ENCODE results near the gene PRRC1.

The PRRC1 gene

GRCh38 chr5:127586811-127587210, 69.4 kb downstream of the PRRC1 start:
- Histone ChIP-seq H3K4me3 (IDR thresholded peaks at IDR 0.05; ENCODE audit: insufficient read depth, low read depth, low read length) (no peak overlapping the region), H3K9ac (no peak overlapping the region), H3K27me3 (ENCODE audit: insufficient read depth, low read depth) (no peaks in the 10 kb centered on the region), H3K79me2 (ENCODE audit: insufficient read depth, low read depth) (no peaks in the 10 kb centered on the region), H4K20me1 (ENCODE audit: insufficient read depth) (no peaks in the 10 kb centered on the region), H3K36me3 (ENCODE audit: insufficient read depth) (no peaks in the 10 kb centered on the region), H3K4me1 (ENCODE audit: low read depth, poor library complexity, severe bottlenecking) (no peaks in the 10 kb centered on the region), H2AFZ (ENCODE audit: low read depth) (no peak overlapping the region), H3K4me2 (no peak overlapping the region), H3K27ac (no peak overlapping the region)
- TF ChIP-seq CTCF (conservative IDR thresholded peaks at IDR 0.05; ENCODE audit: low read depth, low read length) = no peak

- Histone ChIP-seq H3K79me2 (ENCODE audit: insufficient read depth, low read depth) (no peaks in the 10 kb centered on the region), H2AFZ (ENCODE audit: low read depth) (no peak overlapping the region), H3K9ac (no peak overlapping the region), H3K4me3 (IDR thresholded peaks at IDR 0.05; ENCODE audit: insufficient read depth, low read depth, low read length) (no peak overlapping the region), H4K20me1 (ENCODE audit: insufficient read depth) (no peaks in the 10 kb centered on the region), H3K4me2 (no peak overlapping the region), H3K27ac (no peak overlapping the region), H3K36me3 (ENCODE audit: insufficient read depth) (no peaks in the 10 kb centered on the region), H3K27me3 (ENCODE audit: insufficient read depth, low read depth) (no peaks in the 10 kb centered on the region), H3K4me1 (ENCODE audit: low read depth, poor library complexity, severe bottlenecking) (no peaks in the 10 kb centered on the region)
- no peak for TF ChIP-seq CTCF (conservative IDR thresholded peaks at IDR 0.05; ENCODE audit: low read depth, low read length)
Observed at GRCh38 chr5:127587246-127587917, 69.9 kb downstream of the PRRC1 start.

- no peaks in the 10 kb centered on the region for H4K20me1 ChIP-seq (ENCODE audit: insufficient read depth)
- H3K4me1 ChIP-seq (ENCODE audit: low read depth, poor library complexity, severe bottlenecking) = no peaks in the 10 kb centered on the region
- no peak overlapping the region for H3K4me2 ChIP-seq
- H3K27ac ChIP-seq = no peak overlapping the region
- no peaks in the 10 kb centered on the region for H3K79me2 ChIP-seq (ENCODE audit: insufficient read depth, low read depth)
- H3K4me3 ChIP-seq (IDR thresholded peaks at IDR 0.05; ENCODE audit: insufficient read depth, low read depth, low read length) = no peak overlapping the region
- no peak overlapping the region for H3K9ac ChIP-seq
- no peak for TF ChIP-seq CTCF (conservative IDR thresholded peaks at IDR 0.05; ENCODE audit: low read depth, low read length)
- no peak overlapping the region for H2AFZ ChIP-seq (ENCODE audit: low read depth)
- H3K36me3 ChIP-seq (ENCODE audit: insufficient read depth) = no peaks in the 10 kb centered on the region
- no peaks in the 10 kb centered on the region for H3K27me3 ChIP-seq (ENCODE audit: insufficient read depth, low read depth)
Observed at GRCh38 chr5:127588368-127588767, 70.9 kb downstream of the PRRC1 start.

- no peak overlapping the region for H3K4me3 ChIP-seq (IDR thresholded peaks at IDR 0.05; ENCODE audit: insufficient read depth, low read depth, low read length)
- no peaks in the 10 kb centered on the region for H3K36me3 ChIP-seq (ENCODE audit: insufficient read depth)
- no peaks in the 10 kb centered on the region for H3K79me2 ChIP-seq (ENCODE audit: insufficient read depth, low read depth)
- no peak overlapping the region for H3K27ac ChIP-seq
- no peaks in the 10 kb centered on the region for H3K4me1 ChIP-seq (ENCODE audit: low read depth, poor library complexity, severe bottlenecking)
- H2AFZ ChIP-seq (ENCODE audit: low read depth) = no peak overlapping the region
- no peaks in the 10 kb centered on the region for H3K27me3 ChIP-seq (ENCODE audit: insufficient read depth, low read depth)
- no peak overlapping the region for H3K4me2 ChIP-seq
- H4K20me1 ChIP-seq (ENCODE audit: insufficient read depth) = no peaks in the 10 kb centered on the region
- no peak overlapping the region for H3K9ac ChIP-seq
- no peak for TF ChIP-seq CTCF (conservative IDR thresholded peaks at IDR 0.05; ENCODE audit: low read depth, low read length)
Observed at GRCh38 chr5:127589309-127590030, 72.0 kb downstream of the PRRC1 start.

Data from KMS-11 (cell line).